ENCODE measurements around the gene ZNRF3.

- TF ChIP-seq RAD21 (IDR thresholded peaks at IDR 0.05; ENCODE audit: low read depth) (no peak), YY1 (IDR thresholded peaks at IDR 0.05; ENCODE audit: low read depth) (no peak), CEBPB (IDR thresholded peaks at IDR 0.05) (no peak)
These were observed 90.0 kb downstream of the ZNRF3 start for GRCh38 chr22:28973352-28973751.

All from Ishikawa (cell line).